GM21447 (cell line): Measurements from ENCODE around the gene MTARC1.
A peak's percentile ranks its signal among the peaks of the same experiment; 100 is the strongest.

Source experiments
- ATAC-seq: cut with Tn5 transposase; IDR thresholded peaks from one replicate; pipeline ENCODE4 v1.9.1; 2021; ENCODE audit not compliant: unreplicated experiment

The MTARC1 gene

DNA sequence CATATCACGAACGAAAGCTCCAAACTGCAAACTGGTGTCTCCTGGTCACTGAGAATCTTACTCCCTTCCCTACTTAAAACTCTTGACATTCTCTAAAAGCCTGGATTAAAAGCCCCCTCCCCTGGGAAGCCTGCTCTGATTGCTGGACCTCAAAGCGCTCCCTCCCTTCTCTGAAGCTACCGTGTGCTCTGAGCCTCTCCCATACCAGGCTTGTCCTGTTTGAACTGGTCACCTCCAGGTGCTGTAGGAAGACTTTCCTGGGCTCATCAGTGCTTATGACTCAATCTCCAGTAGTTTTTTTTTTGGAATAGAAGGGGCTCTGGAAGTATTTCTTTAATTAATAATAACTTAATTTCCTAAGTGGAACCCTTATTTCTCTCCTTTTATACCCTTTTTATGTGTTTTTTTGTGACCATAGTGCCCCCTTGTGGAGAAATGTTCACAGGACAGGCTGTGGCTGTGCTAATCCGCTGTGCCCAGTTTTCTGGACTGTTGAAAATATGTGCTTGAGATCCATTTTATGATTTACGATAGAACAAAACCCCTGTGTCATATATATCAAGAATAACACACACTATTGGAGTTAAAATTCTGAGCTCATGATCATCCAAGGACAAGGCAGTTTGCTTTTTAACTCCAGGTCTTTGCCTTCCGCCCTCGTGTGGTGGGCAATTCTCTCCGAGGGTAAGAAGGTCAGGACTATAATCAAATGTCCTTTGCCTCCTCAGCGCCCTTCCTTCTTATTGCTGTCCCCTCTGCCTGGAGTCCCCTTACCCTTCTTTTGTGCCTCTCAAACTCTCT, 16.9 kb downstream of the MTARC1 start:
- ATAC-seq: no peak

GRCh38 chr1:220804202-220804586, 17.5 kb downstream of the MTARC1 start:
- no peak for ATAC-seq

DNA sequence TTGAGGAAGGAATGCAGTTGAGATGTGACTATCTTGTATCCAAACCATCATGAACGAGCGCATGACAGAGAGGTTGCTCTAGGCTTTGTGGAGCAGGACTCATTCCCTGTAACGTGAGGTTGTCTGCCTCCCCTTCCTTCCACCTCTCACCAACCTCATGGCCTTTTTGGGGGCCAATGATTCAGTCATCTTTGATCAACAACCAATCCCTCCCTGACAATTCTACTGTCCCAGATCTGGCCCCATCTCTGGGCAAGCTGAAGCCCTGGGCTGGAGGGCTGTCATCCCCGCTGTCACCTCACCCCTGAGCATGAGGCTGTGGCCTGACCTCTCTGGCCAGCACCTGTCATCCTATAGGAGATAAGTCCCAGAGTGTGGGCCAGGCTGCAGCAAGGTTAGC, 19.7 kb downstream of the MTARC1 start:
- no peak for ATAC-seq

DNA sequence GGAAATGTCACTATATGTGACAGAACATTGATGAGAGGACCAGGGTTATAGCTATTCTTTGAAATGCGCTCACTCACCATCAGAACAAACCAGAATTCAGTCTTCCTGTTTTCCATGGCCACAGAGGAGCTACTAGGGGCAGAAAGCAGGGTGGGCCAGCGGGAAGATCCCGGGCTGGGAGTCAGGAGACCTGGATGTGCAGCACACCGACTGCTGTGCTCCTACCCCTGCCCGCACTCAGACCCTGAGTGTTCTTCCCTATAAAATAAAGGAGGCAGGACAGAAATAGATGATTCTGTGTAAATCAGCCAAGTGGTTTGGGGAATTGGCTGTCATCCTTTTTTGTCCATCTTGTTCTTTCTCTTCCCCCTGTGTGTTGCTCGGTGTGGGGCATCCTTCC, 21.0 kb downstream of the MTARC1 start:
- ATAC-seq: no peak

DNA sequence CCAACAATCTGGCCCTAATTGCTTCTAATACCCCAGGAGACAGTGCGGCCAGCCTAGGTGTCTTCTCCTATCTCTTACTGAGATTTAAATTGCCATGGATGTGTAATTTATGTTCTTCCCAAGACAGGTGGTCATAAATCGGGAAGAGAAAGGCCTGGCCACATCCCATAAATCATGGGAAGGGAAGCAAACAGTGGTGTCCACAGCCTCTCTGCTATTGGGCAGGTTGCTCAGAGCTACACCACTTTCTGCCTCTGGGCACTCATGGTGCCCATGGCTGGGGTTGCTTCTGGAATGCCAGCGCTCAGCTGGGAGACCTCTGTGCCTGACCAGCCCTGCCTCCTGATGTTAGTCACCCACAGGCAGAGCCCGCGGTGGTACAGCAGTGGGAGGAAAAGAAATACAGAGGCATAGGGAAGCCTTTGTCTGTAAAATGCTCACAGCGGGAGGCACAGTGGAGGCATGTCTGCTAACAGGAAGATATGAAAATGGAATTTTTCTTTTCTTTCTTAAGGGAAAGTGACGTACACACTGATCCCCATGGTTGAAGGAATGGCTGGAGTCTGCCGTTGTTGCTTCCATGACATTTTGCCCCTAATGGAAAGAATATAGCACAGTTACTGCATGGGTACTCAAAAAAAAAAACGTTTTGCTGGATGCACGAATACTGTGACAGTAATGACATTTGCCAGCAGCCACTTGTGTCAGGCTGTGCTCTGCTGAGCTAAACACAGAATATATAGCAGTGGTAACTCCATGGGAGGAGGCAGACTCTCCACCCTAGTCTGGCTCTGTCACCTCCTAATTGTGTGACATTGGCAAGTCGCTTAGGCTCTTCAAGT, 21.9 kb downstream of the MTARC1 start:
- no peak for ATAC-seq

DNA sequence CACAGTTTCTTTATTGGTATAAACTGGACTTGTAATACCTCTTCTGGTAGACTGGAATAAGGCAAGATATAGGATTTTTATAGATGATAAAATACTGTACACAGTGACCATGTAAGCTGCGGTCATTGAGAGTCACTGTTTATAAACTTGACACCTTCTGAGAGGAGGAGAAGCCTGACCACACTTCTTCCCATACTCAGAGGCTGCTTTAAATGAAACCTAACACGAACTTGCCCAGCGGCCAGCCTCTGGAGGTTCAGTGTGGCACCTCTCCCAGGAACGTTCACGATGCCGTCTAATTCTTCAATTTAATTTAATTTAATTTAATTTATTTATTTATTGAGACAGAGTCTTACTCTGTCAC, 22.5 kb downstream of the MTARC1 start:
- no peak for ATAC-seq

DNA sequence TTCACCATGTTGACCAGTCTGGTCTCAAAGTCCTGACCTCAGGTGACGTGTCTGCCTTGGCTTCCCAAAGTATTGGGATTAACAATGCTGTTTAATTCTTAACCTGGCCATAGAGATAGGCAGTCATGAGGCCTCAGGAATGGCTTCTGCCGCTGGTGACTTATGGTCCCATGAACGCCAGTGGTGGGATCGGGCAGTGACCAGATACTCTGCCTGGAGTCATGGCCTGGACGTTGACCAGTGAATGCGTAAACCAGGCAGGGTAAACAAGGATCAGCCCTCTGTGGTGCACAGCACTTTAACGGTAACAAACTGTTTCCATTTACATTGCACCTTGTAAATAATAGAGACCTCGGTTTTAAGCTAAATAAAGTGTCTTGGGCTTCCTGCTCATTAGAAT, 23.0 kb downstream of the MTARC1 start:
- ATAC-seq: no peak

DNA sequence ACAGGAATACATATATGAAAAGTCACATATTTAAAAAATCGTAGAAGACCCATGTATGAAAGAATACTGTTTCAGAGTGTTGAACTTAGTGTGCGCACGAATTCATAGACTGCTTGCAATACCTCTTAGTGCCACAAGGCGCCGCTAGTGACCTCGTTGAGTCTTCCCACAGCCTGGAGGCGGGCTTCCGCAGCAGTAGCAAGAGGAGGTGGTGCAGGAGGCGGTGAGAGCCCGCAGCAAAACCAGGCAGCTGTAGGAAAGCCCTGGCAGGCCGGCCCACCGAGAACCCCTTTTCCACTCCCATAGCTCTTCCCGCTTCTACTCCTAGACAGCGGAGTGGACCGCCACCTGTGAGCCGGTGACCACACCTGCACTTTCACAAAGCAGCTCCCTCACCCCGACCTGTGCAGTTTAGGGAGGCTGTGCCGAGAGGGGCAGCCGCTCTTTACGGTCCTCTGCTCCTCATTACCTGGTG, 23.5 kb downstream of the MTARC1 start:
- peak; percentile 96 for ATAC-seq

DNA sequence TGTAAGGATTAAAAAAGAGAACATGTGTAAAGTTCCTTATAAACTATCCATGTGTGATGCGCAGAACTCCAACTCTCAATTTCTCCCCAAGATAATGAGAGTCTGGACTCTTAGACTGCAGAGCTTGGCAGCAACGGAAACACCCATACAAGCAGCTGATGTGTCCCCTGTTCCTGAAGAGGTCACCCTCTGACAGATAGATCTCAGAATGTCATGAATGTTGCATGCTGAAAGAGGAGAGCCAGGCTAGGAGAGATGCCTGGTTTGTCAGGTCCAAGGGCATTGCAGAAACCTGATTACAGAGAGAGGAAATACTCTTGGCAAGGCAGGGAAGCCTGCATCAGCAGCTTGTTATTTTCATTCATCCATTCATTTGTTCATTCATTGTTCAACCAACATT, 24.2 kb downstream of the MTARC1 start:
- no peak for ATAC-seq

DNA sequence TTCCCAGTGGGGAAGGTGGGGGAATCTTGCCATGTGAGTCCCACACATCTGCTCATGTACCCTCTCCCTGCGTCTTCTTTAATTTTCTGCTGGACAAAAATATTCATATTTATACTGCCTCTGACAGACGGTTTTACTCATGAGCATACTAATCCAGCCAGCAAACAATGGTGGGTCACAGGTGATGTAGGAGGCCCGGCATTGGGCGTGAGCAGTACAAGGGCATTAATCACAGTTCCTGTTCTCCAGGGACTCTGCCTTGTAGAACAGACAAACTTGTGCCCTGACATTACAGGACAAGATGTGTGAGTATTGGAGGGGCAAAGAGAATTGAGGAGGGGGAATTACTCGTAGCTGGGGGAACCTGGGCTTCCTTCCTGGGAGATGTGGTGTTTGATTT, 25.0 kb downstream of the MTARC1 start:
- no peak for ATAC-seq

DNA sequence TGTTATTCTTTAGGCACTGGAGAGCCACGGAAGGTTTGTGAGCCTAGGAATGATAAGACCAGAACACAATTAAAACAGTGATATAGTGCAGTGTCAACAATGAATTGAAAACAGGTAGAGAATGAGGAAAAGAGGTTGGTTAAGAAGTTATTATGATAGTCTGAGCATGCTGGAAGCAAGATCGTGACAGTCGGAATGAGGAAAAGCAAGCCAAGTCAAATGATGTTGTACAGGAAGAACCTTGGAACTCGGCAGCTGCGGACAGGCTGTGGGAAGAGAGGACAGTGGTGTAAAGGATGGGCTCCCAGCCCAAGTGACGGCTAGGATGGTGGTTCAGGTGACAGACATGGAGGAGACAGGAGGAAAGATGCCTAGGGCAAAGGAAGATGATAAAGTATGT, 25.6 kb downstream of the MTARC1 start:
- no peak for ATAC-seq

DNA sequence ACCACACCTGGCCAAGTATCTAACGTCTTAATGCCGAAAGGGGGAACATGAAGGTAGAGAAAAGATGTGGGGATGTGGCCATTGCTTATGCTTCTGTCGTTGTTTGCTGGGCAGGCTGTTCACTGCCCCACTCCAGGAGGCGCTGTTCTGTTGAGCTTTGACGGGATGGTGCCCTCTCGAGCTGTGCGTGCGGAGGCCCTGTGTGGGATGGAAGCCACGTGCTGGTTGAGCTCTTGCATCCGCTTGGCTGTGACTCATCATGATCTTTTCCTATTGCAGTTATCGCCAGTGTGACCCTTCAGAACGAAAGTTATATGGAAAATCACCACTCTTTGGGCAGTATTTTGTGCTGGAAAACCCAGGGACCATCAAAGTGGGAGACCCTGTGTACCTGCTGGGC, 26.3 kb downstream of the MTARC1 start:
- no peak for ATAC-seq

DNA sequence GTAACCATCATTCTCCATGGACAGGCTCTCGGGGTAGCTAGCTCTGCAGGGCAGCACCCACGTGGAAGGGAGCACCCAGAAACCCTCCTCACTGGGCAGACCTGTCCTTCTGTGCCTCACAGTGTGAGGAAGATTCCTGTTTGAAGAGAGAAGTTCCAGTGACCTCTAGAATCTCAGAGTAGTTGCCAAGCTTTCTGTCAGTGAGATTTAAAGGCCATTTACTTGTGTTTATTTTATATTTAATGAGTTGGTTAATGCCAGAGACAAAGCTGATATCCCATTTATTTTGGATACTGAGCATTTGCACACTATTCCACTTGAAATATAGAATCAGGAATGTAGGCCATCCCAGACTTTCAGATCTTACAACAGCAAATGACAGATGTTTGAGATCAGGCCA, 28.7 kb downstream of the MTARC1 start:
- no peak for ATAC-seq

GRCh38 chr1:220817907-220818306, 31.2 kb downstream of the MTARC1 start:
- ATAC-seq: no peak

GRCh38 chr1:220818421-220819173, 31.9 kb downstream of the MTARC1 start:
- no peak for ATAC-seq

- no peak for ATAC-seq
Observed at GRCh38 chr1:220819467-220820026, 32.8 kb downstream of the MTARC1 start.

GRCh38 chr1:220824031-220824989, 37.6 kb downstream of the MTARC1 start:
- ATAC-seq: no peak

DNA sequence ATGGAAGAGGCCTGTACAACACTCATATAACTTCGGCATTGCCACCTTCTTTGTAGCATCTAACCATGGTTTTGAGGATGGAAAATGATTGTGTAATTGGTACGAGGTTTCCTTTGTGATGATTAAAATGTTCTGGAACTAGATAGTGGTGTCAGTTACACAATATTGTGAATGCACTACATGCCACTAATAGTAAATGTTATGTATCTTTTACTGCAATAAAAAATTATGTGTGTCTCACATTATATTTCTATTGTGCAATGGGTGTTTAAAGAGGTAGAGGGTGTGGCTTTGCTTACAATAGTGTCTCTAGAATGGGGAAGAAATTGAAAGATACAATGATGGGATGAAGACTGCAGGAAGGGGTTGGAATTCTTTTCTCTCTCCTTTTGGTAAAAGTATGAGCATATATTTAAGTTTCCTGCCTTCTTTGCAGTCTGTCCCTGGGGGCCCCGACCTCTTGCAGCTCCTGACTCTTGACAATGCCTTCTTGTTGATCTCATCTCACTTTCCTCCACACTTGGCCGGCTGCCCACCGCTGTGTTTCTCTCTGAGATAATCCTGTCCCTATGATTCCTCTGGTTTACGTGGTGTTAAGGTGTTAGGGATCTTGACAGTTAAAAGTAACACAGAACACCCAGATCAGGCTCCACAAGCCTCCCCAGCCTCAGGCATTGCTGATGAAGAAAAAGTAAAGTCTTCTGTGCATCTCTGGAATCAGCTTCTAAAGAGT, 39.3 kb downstream of the MTARC1 start:
- no peak for ATAC-seq

GRCh38 chr1:220826729-220827128, 40.0 kb downstream of the MTARC1 start:
- ATAC-seq: no peak
